Measurements from ENCODE around the gene LDLRAD4. TPM values are rescaled to one million over a fixed set of nuclear protein-coding genes. Genes with fewer than 3 reads are reported as not detected.

The LDLRAD4 gene
- total RNA-seq, 1 donor from 2014 or later: 4.3 TPM

DNA sequence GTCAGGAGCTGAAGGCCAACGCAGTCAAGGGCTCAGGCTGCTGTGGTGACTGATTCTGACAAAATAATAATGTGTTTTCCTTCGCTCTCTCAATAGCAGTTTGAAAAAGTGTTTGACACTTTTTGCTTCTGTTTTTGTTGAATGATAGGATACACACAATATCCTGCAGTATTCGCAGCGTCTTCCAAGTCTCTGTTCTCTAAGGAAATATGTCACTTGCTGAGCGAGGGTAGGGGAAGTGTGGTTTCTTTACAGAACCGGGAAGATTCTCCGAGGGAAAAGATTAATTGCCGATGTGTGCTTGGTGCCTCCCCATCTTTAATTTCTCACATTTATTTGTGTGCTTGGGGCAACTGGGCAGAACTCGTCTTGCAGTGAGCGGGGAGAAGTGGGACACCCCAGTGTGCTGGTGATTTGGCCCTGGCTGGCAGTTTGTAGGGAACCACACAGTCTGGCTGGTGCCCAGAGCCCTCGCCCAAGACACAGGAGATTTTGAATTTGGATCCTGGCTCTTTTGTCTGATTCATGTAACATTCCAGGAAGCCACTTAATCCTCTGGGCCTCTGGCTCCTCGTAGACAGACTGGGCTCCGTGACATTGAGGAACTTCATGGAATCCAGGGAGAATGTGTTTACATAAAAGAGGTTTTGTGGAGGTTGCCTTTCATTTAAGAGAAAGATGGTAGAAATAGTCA lies 169.4 kb downstream of the LDLRAD4 start:
- DNase-seq (ENCODE audit: low read depth): no peak

DNA sequence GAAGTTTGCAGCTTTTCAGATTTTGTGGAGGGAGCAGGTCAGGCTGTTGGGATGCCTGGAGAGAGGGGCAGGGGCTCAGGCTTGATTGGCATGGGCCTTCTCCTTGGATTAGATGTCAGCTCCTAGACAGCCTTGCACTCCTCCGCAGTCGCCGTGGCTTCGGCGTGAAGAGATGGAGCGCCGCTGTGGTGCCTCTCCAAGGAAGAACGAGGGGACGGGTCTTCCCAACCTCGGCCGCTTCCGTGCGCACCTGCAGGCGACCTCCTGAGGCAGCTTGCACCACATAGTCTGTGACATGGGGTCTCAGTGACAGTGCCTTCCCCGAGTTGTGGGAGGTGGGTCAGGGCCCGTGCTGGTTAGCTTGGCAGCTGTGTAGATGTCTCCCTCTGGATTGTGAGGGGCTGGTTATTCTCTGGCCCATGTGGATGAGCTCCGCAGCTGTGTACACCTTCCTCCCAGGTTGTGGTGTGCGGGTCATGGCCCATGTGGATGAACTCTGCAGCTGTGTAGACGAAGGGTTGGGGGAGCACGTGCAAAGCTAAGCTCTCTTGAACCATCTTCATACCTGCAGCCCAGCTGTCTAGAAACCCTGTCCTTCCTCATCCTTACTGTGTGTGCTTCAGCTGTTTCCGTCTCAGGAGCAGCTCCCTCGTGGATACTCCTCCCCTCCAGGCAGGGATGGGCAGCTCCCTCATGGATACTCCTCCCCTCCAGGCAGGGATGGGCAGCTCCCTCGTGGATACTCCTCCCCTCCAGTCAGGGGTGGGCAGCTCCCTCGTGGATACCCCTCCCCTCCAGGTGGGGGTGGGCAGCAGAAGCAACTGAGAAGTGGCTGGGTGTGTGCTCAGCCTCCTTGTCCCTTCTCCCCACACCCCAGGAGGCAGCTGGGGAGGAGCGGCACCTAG lies 170.3 kb downstream of the LDLRAD4 start:
- no peak for DNase-seq (ENCODE audit: low read depth)

DNA sequence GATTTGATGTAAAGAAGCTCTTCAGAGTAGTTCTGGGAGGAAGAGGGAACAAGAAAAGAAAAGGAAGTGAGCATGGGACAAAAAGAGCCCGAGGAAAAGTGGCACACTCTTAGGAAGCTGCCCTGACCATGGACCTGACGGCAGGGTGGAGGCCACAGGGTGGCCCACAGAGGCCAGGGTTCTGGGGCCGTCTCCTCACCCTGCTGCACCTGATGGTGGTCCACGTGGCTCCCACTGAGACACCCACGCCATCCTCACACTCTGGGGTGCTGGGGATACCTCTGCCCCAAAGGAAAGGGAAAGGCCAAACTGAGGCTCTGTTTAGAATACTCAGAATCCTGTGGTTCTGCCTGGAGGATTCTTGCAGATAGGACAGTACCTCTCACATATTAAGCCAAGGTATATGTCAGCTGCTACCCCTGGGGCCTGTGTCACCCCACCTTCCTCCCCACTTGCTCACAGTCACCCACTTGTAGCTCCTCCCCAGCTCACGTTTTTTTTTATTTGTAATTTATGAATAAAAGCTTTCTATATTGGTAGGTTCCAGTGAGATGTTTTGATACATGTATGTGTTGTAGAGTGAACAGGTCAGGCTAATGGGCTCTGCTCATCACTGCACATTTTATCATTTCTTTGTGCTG lies 171.1 kb downstream of the LDLRAD4 start:
- DNase-seq (ENCODE audit: low read depth): no peak

DNA sequence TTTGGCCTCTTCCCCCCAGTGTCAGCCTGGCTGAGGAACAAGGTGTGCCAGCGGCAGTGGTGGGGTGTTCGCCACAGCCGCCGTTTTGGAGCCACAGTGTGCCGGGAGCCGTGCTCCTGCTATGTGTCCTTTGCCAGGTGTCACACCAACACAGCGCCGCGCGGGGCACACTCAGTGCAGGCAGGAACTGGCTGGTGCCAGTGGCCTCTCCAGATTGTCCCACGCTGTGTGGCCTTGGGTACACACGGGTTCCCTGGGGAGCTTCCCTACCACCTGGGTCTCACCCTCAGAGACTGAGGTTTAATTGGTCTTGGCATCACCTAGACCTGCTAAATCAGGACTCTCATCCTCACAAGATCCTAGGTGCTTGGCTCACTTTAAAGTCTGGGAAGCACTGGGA lies 171.6 kb downstream of the LDLRAD4 start:
- DNase-seq (ENCODE audit: low read depth): no peak

DNA sequence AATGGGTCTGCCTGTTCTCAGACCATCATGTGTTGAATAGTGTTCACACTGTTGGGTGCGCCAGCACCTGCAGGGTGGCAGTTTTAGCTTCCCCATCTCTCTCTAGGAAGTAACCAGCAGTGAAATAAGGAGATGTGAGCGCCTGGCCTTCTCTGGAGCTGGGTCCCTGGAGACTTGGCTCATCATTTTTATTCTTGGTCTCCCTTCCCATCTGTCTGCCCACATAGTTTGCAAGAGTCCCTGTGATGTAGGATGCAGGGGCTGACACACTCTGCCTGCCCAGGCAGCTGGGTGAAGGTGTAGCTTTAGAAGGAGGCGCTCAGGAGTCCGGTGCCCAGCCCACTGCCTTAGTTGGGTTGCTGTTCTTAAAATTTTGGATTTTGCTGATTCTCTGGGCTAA lies 172.2 kb downstream of the LDLRAD4 start:
- no peak for DNase-seq (ENCODE audit: low read depth)

DNA sequence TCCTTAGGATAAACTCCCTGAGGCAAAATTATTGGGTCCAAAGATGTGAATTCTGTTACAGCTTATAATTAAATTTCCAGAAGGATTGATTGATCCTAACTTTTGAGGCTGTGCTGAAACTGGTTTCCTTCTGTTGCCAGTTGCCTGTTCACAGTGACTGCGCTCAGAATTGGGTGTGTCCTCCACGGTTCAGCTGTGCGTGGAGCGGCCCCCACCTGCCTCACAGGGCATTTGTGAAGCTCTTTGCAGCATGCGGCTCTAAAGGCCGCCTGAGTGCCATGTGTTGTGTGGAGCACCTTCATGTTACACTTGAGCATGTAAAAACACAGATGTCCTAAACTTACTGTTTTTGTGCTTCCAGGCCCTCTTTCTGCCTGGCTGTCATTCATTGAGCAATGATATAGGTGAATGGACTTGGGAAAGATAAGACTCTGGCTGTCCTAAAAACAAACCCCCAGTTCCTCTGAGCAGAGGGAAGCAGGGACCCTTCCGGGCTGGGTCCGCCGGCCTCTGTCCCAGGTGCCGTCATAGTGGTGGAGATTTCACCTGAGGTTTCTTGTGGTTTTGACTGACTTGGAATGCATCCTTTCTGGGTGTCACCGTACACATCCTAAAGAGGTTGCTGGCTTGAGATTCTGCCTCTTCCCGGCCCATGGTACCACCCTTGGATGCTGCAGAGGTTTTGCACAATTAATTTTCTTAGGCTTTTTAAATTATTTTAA lies 173.6 kb downstream of the LDLRAD4 start:
- DNase-seq (ENCODE audit: low read depth): no peak

DNA sequence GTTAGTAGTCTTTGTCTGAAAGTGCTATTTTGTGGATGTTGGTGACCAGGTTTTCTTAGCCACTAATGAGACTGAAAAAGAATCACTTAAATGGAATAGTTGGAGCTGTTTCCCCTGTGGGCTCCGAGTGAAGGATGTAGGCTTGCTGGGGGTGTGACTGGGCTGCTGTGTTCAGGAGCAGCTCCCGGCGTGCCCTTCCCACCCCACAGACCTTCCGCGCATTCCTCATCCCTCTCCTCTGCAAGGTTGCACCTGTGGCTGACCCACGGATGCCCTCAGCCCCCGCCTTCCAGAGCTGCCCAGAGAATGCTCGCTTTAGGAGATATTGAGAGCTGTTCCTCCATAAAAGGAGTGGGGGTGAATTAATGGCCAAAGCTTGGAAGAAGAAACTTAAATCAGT lies 174.3 kb downstream of the LDLRAD4 start:
- no peak for DNase-seq (ENCODE audit: low read depth)

DNA sequence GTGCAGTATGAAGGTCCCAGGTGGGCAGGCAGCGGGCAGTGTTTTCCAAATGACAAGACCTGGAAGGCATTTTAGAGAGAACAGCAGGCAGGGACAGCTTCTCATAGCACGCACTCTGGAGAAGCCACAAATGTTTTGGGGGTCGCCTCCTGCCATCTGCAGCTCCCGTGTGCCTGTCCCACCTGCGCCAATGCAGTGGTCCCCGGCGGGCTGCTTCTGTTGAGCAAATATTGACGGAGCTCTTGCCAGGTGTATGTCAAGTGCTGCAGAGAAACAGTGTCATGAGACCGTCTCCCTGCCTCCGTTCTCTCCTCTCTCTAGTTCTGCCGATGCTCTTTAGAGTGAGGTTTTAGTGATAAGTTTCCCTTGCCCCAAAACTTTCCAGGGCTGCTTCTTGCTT lies 174.8 kb downstream of the LDLRAD4 start:
- DNase-seq (ENCODE audit: low read depth): no peak

DNA sequence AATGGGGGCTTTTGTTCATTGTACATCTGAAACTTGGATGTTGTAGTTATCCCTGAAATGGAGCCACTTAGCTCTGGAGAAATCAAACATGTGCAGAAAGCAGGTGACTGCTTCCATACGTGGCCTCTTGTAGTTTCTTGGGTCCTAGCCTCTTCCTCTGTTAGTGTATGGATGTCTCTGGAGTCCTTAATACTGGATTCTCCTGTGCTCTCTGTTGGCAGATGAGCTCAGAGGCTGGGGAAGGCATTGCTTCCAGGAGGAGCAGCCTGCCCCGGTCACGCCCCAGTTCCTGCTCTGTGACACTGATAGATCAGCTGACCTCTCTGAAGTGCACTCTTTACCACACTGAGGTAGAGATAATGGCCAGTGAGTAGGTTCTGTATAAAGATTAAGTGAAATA lies 176.2 kb downstream of the LDLRAD4 start:
- no peak for DNase-seq (ENCODE audit: low read depth)

DNA sequence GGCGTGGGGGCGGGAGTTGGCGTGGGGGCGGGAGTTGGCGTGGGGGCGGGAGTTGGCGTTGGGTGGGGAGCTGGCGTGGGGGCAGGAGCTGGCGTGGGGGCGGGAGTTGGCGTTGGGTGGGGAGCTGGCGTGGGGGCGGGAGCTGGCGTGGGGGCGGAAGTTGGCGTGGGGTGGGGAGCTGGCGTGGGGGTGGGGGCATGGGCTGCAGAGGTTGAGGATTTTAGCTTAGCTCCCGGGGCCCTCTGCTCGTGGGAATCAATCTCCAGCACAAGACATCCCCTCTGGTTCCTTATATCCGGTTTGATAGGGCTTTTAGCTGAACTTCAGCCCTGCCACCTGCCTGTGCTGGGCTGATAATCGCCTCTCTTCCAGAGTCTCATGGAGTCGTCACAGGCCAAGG lies 177.0 kb downstream of the LDLRAD4 start:
- no peak for DNase-seq (ENCODE audit: low read depth)

DNA sequence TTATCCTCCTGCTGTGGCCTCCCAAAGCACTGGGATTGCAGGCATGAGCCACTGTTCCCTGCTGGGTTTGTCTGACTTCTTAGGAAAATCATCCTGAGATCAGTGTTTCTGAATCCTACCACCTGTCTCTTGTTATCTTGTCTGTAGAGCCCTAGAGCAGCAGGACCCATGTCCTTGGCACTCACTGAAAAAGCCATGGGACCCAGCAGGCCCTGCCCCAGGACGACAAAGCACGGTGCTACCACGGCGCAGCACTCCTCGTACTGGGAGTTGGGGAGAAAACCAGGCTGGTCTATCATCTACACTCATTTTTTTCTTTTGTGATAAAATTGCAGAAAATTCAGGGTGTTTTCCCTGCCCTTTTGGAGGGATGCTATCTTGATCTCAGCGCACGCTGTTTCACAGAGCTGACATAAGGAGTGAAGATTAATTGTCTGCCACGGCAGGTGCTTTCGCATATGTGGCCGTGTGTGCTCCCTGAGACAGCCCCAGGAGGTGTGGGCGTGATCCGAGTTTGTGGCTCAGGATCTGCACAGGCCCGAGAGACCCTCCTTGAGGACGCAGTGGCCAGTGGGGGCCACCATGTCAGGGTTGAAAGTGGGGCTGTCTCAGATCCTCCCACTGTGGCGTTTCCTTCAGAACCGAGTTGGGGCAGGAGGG lies 179.1 kb downstream of the LDLRAD4 start:
- no peak for DNase-seq (ENCODE audit: low read depth)

DNA sequence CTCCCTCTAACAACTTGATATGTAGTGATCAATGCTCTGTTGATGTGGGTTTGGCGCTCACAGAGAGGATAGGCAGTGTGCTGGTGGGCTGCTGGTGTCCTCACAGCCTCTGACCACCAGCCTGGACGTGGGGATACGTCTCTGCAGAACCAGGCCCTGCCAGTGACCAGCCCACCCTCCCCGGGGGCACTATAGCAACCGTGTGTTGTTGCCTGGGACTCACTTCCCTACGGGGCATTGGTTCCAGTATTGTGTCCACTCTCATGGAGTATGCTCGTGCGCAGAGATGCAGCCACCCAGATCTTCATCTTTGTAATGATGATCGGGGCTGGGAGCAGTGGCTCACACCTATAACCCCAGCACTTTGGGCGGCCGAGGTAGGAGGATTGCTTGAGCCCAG lies 180.1 kb downstream of the LDLRAD4 start:
- DNase-seq (ENCODE audit: low read depth): no peak

DNA sequence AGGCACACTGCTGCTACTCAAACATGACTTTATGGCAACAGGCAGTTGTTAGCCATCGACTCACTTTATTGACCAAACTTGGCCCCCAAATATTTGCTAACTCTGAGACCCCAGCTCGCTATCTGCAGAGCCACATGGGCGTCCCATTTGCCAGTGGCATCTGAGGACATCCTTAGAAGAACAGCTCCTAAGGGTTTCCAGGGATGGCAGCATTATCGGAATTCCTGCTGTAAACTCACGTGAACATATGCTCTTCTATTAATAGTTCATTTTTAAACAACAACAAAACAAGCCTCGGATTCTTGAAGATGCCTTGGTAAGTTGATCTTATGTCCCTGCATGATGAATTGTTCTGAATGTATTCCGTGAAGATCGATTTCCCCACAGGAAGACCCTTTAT lies 181.0 kb downstream of the LDLRAD4 start:
- DNase-seq (ENCODE audit: low read depth): no peak

DNA sequence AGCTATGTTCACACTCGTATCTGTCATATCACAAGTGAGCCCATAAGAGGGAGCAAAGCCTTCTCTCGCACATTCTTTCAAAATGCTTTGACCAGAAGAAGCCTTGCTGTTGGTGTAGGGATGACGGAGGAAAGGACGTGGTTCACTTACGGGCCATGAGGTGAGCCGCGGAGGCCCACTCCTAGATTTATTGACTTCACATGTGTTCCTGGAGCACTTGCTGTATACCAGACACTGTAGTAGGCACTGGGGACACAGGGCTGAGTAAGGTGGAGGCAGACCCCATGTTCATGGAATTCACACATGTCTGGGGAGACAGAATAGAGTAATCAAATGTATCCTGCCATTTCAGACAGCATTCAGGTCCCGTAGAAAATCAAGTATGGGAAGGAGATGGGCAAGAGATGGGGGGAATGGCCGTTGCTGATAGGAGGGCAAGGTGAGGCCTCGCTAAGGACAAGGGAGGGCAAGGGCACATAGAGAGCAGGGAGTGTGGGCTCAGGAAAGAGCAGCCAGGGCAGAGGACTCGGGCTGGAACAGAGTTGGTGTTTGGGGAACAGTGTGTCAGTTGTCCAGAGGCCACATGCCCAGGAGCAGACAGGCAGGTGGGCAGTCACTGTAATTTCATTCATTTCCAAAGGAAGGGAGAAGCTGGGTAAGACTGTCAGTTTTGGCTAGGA lies 182.2 kb downstream of the LDLRAD4 start:
- no peak for DNase-seq (ENCODE audit: low read depth)

DNA sequence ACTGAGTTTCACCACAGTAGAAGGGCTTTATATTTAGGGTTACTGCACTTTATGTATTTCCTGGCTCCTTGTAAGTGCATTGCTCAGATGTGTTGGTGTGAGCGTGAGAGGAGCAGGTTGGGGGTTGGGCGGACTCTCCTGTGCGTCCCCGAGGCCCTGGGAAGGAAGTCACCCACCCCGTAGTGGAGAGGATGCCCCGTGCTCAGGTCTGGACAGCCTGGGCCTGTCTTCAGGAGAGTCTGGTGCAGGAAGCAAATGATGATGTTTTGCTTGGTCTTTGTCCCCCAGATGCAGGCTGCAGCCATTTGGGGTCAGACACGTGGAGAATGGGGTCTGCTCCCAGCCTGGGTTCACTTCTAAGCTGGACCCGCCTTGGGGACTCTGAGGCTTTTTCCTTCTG lies 182.8 kb downstream of the LDLRAD4 start:
- DNase-seq (ENCODE audit: low read depth): no peak

DNA sequence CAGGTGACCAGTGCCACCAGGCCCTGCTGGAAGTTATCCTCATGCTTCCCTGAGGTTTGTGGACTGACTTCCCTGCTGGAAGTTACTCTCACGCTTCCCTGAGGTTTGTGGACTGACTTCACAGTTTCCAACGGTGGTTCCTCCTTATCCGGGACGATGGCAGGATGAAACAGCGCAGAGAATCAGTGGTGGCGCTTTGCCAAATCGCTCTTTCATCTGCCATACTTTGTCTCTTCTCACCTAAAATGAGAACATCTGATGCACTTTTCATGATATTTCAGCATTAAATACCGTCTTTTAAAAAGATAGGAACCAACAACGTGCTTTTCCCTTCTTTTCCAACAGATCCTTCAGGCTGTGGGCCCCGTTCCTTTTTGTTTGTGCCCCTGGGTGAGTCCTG lies 183.3 kb downstream of the LDLRAD4 start:
- DNase-seq (ENCODE audit: low read depth): no peak

DNA sequence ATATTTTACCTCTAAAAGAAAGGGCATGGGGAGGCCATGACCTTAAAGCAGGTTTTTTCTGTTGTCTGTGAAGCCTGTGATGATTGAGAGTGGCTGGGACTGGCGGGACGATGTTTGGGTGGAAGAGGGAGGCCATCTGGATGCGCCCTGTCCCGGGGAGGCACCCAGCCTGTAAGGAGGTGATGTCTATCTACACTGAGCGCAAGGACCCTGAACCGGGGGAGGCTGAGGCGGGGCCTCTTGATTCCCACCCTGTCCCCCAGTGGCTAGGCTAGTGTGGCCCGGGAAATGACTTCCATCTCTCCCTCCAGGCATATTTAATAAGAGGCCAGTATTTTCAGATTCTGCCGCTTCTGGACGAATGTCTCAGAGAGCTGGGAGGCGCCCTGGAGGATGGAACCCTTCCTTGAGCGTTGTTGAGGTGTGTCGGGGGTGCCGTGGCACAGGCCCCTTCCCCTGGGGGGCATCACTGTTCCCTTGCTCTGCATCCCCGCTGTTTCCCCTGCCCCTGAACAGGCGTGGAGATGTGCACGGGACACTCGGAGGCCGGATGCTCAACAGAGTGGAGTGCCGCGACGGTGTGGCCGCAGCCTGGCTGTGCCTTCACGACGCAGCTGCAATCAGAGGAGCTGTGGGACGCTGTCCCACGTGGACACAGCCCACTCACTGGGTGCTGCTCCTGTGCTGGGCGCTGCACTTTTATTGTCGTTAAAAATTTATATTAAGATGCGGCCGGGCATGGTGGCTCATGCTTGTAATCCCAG lies 185.4 kb downstream of the LDLRAD4 start:
- DNase-seq (ENCODE audit: low read depth): no peak

DNA sequence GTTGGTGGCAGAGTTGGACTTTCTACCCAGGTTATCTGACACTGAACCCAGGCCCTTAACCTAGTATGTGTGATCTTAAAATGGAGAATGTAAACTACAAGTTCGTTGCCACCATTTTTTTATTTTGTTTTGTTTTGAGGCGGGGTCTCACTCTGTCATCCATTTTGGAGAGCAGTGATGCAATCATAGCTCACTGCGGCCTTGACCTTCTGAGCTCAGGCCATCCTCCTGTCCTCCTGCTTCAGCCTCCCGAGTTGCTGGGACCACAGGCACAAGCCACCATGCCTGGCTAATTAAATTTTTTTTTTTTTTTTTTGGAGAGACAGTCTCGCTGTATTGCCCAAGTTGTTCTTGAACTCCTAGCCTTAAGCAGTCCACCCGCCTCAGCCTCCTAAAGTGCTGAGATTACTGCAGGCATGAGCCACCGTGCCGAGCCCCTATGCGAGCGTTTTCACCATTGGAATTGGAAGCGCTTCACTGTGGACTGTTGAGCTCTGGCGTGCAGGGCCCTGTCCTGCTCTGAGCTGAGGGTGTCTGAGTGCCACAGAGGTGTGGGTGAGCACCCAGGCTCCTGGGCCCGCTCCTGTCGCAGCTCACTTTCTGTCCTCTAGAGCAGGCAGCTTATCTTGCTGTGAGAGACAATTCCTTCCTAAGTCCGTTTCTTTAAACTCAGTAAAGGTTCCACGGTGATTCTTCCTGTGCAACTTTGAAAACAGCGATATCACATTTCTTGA lies 186.9 kb downstream of the LDLRAD4 start:
- no peak for DNase-seq (ENCODE audit: low read depth)

DNA sequence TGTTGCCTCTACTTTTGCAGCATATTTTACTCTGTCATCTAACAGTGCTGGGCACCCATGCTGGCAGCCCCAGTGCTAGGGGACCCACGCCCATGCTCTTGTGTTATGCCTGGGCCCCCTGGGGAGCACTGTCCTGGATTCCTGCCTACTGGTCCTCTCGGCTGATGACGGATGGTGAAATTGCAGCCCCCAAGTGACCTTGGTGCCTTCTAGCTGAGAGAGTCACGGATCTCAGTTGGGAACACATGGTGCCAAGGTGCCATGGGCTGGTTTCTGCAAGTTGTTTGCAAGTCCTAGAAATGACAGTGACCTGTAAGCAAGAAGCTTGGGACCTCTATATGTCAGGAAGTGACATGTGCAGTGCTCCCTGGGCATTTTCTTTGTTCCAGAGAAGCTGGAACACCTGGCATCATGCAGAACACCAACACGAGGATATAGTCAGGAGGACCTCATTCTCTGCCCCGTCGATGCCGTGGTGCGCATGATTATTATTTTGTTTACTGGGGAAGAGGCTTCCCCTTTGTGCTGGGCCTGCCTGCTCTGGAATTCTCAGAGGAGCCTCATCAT lies 187.6 kb downstream of the LDLRAD4 start:
- no peak for DNase-seq (ENCODE audit: low read depth)

All from renal cortical epithelial cell (primary cell).